Cardiac muscle cell (in vitro differentiated cells and primary cell): Measurements from ENCODE around the gene CD27. TPM values are rescaled to one million over a fixed set of nuclear protein-coding genes. Genes with fewer than 3 reads are reported as not detected.

ENCODE experiments used
- DNase-seq, 2 donors: peaks; one replicate each; pipeline versions ENCODE4 v3.0.0 to v3.0.0-alpha.2; 2010 to 2017; ENCODE audit warnings: low read depth in 1 of 2, low spot score in 1 of 2
- H3K27ac ChIP-seq: fragments of 200-600 bp; sonication (generic); 2 replicates; pipeline ENCODE4 v1.5.1; 2016
- H3K27me3 ChIP-seq: fragments of 200-600 bp; sonication (generic); 2 replicates; pipeline ENCODE4 v1.6.0; 2016; ENCODE audit warnings: control low read depth
- H3K36me3 ChIP-seq: fragments of 200-600 bp; sonication (generic); 2 replicates; pipeline ENCODE4 v1.5.1; 2016; ENCODE audit warnings: control low read depth
- H3K4me1 ChIP-seq: fragments of 200-600 bp; sonication (generic); 2 replicates; pipeline ENCODE4 v1.8.1; 2017; ENCODE audit warnings: low read depth, mild to moderate bottlenecking, mixed run types
- H3K4me3 ChIP-seq: fragments of 200-600 bp; sonication (generic); 2 replicates; pipeline ENCODE4 v1.5.1; 2016; ENCODE audit warnings: mild to moderate bottlenecking
- H3K9me3 ChIP-seq: fragments of 200-600 bp; sonication (generic); 2 replicates; pipeline ENCODE4 v1.5.1; 2017; ENCODE audit warnings: low read depth, mild to moderate bottlenecking, control low read depth
- polyA plus RNA-seq: library from polyadenylated mRNA; unstranded; fragments of >200 nt; fragmentation: Nextera tagmentation; extraction: Ambion mirVana; gene quantifications from 2 replicates; pipeline ENCODE4 v1.2.1, GENCODE V29; 2016
- total RNA-seq: library from RNA; depleted of rRNA; stranded (reverse); fragments of >200 nt; gene quantifications from 2 replicates; pipeline ENCODE4 v1.2.3, GENCODE V29; 2016
- TF ChIP-seq, protein P1 (sequence below): IDR thresholded peaks from 2 replicates; pipeline ENCODE4 v1.5.1; 2012; ENCODE audit warnings: low read depth, mild to moderate bottlenecking, low read length

Gene CD27
- total and polyA plus RNA-seq, 2 experiments from 2014 or later, result 0.32 TPM; not detected in 1

DNA sequence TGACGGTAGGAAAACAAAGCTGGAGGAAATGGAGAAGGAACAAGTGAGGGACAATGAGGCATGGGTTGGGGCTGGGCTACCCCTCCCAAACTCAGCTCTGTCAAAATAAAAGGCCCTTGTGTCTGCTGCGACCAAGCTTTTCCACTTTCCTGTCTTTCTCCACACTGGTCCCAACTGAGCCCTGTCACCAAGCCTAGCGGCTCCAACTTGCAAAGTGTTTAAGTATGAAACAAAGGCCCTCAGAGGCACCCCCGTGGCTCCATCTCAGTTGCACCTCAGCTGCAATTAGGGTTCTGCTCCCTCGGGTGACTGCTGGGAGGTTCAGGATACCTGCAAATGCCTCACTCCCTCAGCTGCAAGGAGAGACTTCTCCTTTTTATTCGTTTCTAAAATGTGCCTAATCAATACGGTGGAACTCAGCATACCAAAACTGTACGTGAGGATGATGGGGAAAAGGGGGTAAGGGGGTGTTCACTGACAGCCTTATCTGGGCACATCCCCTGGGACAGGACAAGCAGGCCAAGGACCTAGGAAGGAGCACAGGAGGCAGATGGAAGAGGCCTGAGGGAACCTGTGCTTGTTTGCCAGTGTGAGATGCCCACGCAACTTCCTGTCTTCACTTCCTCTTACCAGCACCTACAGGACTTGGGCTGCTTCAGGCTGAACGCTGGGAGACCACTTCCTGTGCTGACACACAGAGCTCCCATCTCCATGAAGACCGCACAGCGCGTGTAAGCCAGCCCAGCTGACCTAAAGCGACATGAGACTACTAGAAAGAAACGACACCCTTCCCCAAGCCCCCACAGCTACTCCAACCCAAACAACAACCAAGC lies 16.9 kb downstream of the CD27 start:
- TF ChIP-seq, protein P1, sequence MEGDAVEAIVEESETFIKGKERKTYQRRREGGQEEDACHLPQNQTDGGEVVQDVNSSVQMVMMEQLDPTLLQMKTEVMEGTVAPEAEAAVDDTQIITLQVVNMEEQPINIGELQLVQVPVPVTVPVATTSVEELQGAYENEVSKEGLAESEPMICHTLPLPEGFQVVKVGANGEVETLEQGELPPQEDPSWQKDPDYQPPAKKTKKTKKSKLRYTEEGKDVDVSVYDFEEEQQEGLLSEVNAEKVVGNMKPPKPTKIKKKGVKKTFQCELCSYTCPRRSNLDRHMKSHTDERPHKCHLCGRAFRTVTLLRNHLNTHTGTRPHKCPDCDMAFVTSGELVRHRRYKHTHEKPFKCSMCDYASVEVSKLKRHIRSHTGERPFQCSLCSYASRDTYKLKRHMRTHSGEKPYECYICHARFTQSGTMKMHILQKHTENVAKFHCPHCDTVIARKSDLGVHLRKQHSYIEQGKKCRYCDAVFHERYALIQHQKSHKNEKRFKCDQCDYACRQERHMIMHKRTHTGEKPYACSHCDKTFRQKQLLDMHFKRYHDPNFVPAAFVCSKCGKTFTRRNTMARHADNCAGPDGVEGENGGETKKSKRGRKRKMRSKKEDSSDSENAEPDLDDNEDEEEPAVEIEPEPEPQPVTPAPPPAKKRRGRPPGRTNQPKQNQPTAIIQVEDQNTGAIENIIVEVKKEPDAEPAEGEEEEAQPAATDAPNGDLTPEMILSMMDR, result no peak
- H3K4me3 ChIP-seq, result no peak overlapping the region
- no peak for DNase-seq
- peaks cover 14% of the 10 kb centered on the region for H3K36me3 ChIP-seq
- no peak overlapping the region for H3K27ac ChIP-seq
- no peaks in the 10 kb centered on the region for H3K9me3 ChIP-seq
- no peaks in the 10 kb centered on the region for H3K4me1 ChIP-seq
- H3K27me3 ChIP-seq, result no peaks in the 10 kb centered on the region

DNA sequence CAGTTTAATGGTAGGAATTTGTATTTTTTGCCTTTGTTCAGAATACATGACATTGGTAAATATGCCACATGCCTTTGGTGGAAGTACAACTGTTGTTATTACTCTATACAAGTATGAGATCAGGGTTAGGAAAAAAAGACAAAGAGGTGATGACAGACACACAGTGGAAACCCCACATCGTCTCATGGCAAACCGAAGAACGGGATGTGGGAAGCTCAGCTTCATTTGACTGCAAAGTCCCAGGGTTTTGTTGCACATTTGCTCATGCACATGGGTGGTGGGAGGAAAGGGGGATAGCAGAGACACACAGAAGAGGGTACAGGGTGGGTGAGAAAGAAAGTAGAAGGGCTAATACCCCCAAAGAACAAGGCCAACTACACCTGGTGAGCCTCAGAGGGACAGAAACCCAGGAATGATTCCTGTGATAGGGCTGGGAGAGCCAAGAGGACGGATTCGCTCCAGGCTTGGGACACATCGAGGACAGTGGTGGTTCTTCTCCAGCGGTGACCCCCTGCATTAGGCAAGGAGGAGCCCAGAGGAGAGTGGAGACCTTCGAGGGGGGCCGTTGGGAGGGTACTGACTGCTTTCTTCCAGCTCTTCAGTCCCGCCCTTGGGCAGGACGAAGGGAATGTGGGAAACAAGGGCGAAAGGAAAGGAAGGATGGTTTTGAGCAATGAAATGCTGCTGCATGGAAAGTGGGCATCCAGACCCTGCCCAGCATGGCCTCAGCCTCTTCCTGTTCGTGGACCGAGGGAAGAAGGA lies 17.7 kb downstream of the CD27 start:
- Histone ChIP-seq H3K27me3 (no peaks in the 10 kb centered on the region), H3K4me3 (no peak overlapping the region), H3K4me1 (no peaks in the 10 kb centered on the region), H3K36me3 (peaks cover 14% of the 10 kb centered on the region), H3K9me3 (no peaks in the 10 kb centered on the region), H3K27ac (no peak overlapping the region)
- TF ChIP-seq, protein P1, result no peak
- DNase-seq, result no peak

DNA sequence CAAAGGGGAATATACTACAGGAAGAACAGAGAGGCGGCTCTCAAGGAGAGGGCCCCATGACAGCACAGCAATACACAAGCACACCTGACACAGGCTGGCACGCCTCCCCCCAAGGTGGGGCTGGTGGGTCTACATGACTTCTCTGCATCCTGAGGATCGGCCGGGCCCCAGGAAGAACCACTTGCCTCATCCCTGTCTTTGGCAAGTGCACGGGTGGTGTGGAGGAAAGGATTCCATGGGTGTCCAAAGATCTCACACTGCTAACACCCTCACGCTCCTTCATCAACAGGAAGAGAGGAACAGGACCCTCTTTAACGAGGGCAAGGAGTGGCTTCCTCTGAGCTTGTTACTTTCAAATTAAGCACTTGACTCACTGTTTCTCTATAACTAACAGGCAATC lies 18.5 kb downstream of the CD27 start:
- Histone ChIP-seq H3K27me3 (no peaks in the 10 kb centered on the region), H3K9me3 (no peaks in the 10 kb centered on the region), H3K36me3 (peaks cover 14% of the 10 kb centered on the region), H3K27ac (no peak overlapping the region), H3K4me1 (no peaks in the 10 kb centered on the region), H3K4me3 (no peak overlapping the region)
- TF ChIP-seq, protein P1, result no peak
- no peak for DNase-seq

DNA sequence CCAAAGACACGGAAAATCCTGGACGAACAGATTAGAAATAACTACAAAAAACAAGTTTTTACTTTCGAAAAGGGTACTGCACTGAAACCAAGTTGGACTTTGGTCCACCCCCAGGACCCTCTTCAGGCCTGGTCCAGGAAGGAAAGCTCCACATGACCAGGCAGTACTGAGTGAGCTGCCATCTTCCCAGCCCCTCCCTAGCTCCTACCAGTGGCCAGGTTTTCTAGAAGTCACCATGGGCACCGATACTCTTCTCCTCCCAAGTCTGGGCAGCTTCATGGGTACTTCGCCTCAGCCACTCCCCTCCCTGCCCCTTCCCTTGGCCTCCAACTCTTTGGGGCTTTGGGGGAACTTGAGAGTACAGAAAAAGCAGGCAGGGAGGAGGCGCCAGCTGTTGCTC lies 19.1 kb downstream of the CD27 start:
- TF ChIP-seq, protein P1, result no peak
- peaks cover 14% of the 10 kb centered on the region for H3K36me3 ChIP-seq
- no peak for DNase-seq

DNA sequence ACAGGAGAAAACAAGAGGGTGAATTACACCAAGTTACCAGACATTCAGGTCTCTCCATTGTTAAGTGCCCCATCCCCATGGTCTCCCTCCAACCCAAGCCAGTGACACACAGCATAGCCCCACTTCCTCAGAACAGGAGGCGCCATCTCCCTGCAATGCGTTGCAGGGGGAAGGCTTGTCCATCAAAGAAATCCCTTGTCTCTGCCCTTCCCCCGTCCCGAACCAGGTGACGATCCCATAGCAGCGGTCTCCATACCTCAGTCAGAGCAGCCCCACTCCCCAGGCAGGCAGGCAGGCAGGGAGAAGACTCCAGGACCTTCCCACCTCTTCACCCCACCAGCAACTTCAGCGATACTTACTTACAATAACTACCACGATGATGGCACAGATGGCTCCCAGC lies 19.8 kb downstream of the CD27 start:
- H3K27ac ChIP-seq, result no peak overlapping the region
- H3K9me3 ChIP-seq, result no peaks in the 10 kb centered on the region
- peaks cover 7% of the 10 kb centered on the region for H3K4me1 ChIP-seq
- no peak overlapping the region for H3K4me3 ChIP-seq
- TF ChIP-seq, protein P1, result no peak
- no peaks in the 10 kb centered on the region for H3K27me3 ChIP-seq
- H3K36me3 ChIP-seq, result peaks cover 14% of the 10 kb centered on the region
- no peak for DNase-seq

More for the DNA sequence above, 19.1 kb downstream of the CD27 start:
- no peaks in the 10 kb centered on the region for H3K27me3 ChIP-seq
- no peaks in the 10 kb centered on the region for H3K4me1 ChIP-seq
- H3K27ac ChIP-seq, result no peak overlapping the region
- H3K4me3 ChIP-seq, result no peak overlapping the region
- no peaks in the 10 kb centered on the region for H3K9me3 ChIP-seq
